GM19438 (cell line): ENCODE data around the gene RNF113B.

Experiments
- ATAC-seq: cut with Tn5 transposase; IDR thresholded peaks from one replicate; pipeline ENCODE4 v1.9.1; 2021; ENCODE audit warnings: low read depth; ENCODE audit not compliant: unreplicated experiment

RNF113B gene

GRCh38 chr13:98143157-98143553 lies 33.9 kb downstream of the RNF113B start:
- ATAC-seq = peak; percentile 5

- ATAC-seq = peak; percentile 77
Measured at GRCh38 chr13:98142380-98143156, 34.5 kb downstream of the RNF113B start, which contains the start of gene FARP1. Gene FARP1, plus strand, starts transcription at chr13:98143094. Its CDS starts 70,149 bp downstream, at chr13:98213243.

- ATAC-seq = peak; percentile 11
Measured at GRCh38 chr13:98141509-98142379, 35.3 kb downstream of the RNF113B start.

GRCh38 chr13:98141091-98141490 lies 36.0 kb downstream of the RNF113B start:
- no peak for ATAC-seq

- no peak for ATAC-seq
Measured at GRCh38 chr13:98134901-98135300, 42.2 kb downstream of the RNF113B start.

- peak; percentile 81 for ATAC-seq
Measured at GRCh38 chr13:98133946-98134345, 43.1 kb downstream of the RNF113B start.

- no peak for ATAC-seq
Measured at GRCh38 chr13:98129059-98129746, 47.9 kb downstream of the RNF113B start.
